Esophagus muscularis mucosa (tissue), 3 donors: ENCODE results near the gene CYP27B1.

Experiments used
- POLR2A ChIP-seq: fragments of 450-650 bp; IDR thresholded peaks from one replicate; pipeline ENCODE4 v1.6.1; 2017; ENCODE audit warnings: antibody characterized with exemption, moderate library complexity, mild to moderate bottlenecking, low read depth
- POLR2AphosphoS5 ChIP-seq, 2 donors: sonication (generic); formaldehyde crosslinking; IDR thresholded peaks; one replicate each; pipeline ENCODE4 v1.6.1; 2017; ENCODE audit warnings: antibody characterized with exemption in 2 of 2
- TF ChIP-seq, protein P1 (sequence below), 3 experiments: fragments of 200-600 bp in 2 of 3; fragments of 450-650 bp in 1 of 3; sonication (generic) in 2 of 3; IDR thresholded peaks; one replicate each; pipeline ENCODE4 v1.5.1; 2017 to 2019; ENCODE audit warnings: antibody characterized with exemption in 3 of 3, mild to moderate bottlenecking in 2 of 3, moderate library complexity in 1 of 3

GRCh38 chr12:57718641-57719528 lies 48.0 kb downstream of the CYP27B1 start:
- TF ChIP-seq POLR2A = no peak
- TF ChIP-seq, protein P1, sequence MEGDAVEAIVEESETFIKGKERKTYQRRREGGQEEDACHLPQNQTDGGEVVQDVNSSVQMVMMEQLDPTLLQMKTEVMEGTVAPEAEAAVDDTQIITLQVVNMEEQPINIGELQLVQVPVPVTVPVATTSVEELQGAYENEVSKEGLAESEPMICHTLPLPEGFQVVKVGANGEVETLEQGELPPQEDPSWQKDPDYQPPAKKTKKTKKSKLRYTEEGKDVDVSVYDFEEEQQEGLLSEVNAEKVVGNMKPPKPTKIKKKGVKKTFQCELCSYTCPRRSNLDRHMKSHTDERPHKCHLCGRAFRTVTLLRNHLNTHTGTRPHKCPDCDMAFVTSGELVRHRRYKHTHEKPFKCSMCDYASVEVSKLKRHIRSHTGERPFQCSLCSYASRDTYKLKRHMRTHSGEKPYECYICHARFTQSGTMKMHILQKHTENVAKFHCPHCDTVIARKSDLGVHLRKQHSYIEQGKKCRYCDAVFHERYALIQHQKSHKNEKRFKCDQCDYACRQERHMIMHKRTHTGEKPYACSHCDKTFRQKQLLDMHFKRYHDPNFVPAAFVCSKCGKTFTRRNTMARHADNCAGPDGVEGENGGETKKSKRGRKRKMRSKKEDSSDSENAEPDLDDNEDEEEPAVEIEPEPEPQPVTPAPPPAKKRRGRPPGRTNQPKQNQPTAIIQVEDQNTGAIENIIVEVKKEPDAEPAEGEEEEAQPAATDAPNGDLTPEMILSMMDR (IDR thresholded peaks at IDR 0.05) = no peak
- TF ChIP-seq POLR2AphosphoS5 (IDR thresholded peaks at IDR 0.05) = no peak
